ENCODE results near the gene HOPX.
A peak's percentile ranks its signal among the peaks of the same experiment; 100 is the strongest.
"Not testable (repeated sequence)": the region's sequence is repeated elsewhere in the genome, so short reads cannot be mapped to it uniquely, and the experiment has no call there.

The HOPX gene, protein sequence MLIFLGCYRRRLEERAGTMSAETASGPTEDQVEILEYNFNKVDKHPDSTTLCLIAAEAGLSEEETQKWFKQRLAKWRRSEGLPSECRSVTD

DNA sequence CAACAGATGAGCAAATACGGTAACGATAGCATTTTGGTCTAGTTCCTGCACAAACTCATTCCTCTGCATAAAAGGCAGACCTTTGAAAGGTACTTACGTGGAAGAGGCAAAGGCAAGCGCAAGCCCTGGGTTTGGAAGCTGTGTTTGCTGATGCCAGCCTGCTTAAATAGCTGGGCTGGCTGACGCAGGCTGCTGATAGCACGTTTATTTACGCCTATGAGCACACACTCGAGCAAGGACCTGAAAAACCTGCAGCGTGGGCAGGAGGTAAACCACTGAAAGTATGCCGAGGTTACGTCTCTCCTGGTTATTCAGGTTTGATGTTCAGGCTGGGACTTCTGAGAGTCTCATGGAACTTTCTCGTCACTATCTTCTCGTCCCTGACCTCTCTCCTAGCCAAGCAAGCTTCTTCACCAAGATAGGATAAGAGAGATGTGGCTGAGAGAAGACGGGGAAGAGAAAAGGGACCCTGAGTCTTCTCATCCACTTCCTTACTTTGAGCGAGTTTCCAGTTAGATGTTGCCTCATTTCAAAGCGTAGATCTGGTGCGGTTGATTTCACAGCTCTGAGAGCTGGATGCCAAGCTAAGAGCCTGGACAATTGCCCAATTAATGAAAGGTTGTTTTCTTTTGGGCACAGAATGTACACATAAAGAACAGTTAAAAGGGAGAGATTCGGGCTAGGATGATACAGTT, at the start of gene HOPX:
Gene HOPX, minus strand, starts transcription at position 139 of the 695 bp plus-strand sequence. CDS start 23,480 bp downstream, outside the sequence.
- peak; percentile 31 for DNase-seq (ENCODE audit: low spot score)

DNA sequence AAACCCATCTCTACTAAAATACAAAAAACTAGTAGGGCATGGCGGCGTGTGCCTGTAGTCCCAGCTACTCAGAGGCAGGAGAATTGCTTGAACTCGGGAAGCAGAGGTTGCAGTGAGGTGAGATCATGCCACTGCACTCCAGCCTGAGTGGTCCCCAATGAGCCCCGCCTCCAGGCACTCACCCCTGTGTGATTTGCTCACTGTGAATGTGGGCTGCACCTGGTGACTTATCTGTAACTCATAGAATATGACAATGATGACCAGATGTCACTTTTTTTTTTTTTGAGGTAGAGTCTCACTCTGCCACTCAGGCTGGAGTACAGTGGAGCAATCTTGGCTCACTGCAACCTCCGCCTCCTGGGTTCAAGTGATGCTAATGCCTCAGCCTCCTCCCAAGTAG, 49.0 kb upstream of the HOPX start:
- no peak for DNase-seq (ENCODE audit: low spot score)

DNA sequence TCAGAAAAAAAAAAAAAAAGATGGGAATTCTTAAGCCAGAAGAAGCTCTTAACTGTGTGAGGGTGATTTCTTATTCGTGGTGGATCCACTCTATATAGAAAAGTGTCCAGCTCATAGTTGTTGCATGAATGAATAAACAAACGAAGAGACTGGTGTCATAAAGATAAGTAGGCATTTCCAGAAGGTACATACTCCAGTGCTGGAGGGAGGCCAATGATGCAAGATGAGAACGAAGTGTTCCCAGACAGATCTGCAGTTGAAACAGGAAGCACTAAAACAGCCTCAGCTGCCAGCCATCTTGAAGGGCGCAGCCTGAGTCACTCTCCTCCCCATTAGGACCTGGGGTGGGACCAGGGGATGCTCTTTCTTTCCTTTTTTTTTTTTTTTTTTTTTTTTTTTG, 47.4 kb upstream of the HOPX start:
- DNase-seq (ENCODE audit: low spot score) = no peak

DNA sequence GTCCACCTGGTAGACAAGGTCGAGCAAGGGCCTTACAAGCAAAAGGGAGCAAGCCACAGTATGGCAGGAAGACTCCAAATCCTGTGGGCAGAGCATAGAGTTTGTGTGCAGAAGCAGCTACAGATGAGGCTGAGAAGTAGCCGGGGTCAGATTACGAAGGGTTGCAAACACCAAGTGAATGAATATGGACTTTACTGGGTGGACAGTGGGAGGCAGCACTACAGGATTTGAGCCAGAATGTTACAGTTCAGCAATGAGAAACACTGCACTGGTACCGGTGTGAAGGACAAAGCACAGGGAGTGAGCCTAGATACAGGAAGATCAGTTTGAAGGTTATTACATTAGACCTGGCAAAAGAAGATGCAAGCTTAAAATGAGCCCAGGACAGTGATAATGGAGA, 46.1 kb upstream of the HOPX start:
- DNase-seq (ENCODE audit: low spot score) = no peak

DNA sequence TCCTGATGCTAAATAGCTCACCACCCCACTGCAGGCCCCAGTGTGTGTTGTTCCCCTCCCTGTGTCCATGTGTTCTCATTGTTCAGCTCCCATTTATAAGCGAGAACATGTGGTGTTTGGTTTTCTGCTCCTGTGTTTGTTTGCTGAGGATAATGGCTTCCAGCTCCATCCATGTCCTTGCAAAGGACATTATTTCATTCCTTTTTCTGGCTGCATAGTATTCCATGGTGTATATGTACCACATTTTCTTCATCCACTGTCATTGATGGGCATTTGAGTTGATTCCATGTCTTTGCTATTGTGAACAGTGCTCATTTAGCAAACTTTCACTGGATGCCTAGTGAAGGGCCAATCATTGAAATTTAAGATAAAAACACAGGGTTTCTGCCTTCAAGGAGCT, 45.5 kb upstream of the HOPX start:
- not testable (repeated sequence) for DNase-seq (ENCODE audit: low spot score)

DNA sequence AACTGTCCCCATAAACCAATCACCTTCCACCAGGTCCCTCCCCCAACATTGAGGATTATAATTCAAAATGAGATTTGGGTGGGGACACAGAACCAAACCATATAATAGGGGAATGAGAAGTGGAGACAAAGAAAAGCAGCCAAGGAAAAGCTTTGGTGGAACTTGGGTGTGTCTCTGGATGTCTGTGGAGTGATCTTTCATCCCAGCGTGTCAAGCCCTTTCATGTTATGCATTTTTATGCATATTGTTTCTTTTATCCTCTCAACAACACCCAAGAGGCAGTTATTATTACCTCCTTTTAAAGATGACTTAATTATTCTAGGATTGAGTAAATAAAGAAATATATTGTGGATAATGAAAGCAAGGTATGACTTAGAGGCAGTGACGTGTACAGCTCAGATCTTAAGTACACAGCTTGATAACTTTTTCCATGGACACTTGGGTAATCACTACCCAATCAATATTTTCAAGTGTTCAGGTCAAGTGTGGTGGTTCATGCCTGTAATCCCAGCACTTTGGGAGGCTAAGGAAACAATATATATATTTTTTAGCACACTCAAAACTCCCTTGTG, 42.6 kb upstream of the HOPX start:
- DNase-seq (ENCODE audit: low spot score) = no peak

DNA sequence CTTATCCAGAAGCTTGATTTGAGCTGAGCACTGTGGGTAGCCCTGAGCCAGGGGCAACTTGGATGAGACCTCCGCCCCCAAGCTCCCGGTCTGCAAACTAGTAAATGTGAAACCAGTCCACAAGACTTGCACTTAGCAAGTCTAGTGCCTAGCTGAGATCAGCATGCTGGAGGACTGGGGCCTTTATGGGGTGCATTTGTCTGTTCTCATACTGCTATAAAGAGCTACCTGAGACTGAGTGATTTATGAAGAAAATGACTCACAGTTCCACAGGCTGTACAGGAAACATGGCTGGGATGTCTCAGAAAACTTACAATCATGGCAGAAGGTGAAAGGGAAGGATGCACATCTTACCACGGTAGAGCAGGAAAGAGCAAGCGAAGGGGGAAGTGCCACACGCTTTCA, 42.1 kb upstream of the HOPX start:
- no peak for DNase-seq (ENCODE audit: low spot score)

DNA sequence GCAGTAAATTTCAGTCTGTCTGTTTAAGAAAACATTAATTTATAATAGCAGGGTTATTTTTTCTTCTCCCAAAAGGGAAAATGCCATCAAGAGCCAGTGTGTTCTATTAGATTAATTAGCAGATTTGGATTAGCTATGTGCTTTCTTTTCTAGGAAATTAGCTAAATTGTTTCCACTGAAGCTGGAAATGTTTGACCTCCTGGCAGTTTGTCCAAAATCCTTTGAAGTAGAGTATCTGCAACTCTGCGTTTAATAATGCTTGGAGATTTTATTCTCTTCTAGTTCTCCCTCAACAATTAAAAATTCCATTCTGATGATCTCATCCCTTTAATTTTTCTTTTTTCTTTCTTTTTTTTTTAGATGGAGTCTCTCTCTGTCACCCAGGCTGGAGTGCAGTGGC, 27.1 kb upstream of the HOPX start:
- no peak for DNase-seq (ENCODE audit: low spot score)

DNA sequence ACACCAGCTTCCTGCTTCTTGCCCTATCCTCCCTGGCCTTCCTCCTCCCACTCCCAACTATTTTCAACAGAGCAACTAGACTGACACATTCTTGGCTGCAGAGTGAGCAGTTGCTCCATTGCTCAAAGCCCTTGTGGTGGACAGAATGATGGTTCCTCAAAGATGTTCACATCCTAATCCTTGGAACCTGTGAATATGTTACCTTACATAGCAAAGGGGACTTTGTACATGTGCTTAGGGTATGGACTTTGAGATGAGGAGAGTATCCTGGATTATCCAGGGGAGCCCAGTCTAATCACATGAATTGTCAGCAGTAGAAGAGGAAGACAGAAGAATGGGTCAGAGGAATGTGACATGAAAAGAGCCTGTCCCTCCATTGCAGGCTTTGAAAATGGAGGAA, 24.9 kb upstream of the HOPX start:
- DNase-seq (ENCODE audit: low spot score) = no peak

DNA sequence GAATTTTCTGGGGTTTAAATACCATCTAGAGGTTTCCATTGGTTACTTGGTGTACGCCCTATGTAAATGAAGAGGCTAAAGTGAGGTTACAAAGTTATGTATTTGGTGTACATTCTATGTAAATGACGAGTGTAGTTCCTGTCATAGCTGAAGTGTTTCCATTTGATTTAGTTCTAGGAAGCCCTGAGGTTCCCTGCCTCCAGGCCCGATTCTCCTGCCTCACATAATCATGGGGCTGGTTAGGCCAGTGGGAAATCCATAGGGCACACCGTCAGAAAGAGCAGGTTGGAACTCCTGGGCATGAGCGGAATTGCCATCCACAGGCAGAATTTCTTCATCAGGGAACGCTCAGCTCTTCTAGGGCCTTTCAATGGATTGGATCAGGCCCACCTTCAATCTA, 24.2 kb upstream of the HOPX start:
- DNase-seq (ENCODE audit: low spot score) = no peak

DNA sequence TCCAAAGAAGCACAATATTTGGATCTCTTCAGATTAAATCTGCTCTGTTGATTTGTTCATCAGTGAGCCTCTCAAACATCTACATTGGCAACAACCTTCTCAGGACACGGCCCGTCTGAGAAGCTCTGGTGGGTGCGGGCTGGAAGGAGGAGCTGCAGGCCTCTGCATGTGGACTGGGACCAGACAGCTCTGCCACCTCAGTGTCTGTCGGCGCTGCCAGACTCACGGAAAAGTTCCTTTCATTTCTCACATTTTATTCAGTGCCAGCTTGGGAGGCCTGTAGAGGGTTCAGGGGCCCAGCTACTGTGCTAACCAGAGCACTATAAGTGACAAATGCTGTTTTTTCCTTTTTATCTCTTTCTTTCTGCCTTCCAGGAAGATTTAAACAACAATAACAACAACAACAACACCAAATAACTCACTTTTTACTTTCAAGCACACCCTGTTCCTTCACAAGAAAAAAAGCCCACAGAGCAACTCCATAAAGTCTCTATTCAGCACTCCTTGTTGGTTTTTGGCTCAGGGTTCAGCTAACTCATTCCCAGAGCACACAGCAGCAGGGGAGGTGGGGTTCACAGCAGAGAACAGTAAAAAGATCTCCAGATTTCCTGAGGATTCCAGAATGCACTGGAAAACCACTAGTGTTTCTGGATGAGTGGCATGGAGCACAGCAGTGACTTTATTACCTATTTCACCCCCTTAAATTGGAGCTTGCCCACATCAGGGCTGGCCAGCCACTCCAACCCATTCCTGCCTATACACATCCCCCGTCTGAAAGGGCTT, 23.2 kb upstream of the HOPX start:
- no peak for DNase-seq (ENCODE audit: low spot score)

DNA sequence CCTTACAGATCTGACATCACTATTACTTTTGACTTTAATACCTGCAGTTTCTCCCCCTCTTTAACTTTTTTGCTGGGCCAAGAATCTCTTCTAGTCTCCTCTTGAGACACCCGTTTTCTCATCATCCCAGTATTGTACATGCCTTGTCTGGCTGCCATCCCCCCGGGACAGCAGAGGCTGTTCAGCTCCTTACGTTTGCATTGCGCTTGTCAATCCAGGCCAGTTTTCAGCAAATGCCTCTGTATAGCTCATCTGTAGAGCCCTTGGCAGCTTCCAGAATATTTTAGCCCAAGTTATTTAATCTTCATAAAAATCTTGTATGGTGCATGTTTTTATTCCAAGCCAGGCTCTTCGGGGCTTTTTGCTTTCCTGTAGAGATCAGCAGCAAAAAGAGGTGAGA, 22.3 kb upstream of the HOPX start:
- no peak for DNase-seq (ENCODE audit: low spot score)

DNA sequence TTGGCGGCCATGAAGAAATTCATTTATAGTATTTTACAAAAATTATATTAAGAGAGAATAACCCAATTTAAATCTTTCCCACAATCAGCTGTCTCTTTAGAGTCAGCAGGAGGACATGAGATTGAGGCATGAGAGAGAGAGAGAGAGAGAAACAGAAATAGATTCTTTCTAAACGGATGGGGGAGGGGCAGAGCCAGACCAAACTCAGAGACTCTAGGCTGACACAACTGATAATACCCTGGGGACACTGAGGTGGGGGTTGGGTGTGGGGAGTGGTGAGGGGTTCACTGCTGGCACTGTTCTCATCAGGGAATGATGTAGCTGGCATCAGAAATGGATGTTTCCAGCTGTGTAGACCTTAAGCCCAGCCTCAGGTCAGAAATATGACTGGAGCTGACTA, 20.5 kb upstream of the HOPX start:
- no peak for DNase-seq (ENCODE audit: low spot score)

DNA sequence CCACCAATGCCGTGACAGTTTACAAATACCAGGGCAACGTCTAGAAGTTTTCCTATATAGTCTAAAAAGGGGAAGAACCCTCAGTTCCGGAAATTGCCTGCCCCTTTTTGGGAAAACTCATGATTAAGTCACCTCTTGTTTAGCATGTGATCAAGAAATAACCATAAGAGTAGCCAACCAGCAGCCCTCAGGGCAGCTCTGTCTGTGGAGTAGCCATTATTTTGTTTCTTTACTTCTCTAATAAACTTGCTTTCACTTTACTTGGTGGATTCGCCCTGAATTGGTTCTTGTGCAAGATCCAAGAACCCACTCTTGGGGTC, 20.0 kb upstream of the HOPX start:
- no peak for DNase-seq (ENCODE audit: low spot score)

DNA sequence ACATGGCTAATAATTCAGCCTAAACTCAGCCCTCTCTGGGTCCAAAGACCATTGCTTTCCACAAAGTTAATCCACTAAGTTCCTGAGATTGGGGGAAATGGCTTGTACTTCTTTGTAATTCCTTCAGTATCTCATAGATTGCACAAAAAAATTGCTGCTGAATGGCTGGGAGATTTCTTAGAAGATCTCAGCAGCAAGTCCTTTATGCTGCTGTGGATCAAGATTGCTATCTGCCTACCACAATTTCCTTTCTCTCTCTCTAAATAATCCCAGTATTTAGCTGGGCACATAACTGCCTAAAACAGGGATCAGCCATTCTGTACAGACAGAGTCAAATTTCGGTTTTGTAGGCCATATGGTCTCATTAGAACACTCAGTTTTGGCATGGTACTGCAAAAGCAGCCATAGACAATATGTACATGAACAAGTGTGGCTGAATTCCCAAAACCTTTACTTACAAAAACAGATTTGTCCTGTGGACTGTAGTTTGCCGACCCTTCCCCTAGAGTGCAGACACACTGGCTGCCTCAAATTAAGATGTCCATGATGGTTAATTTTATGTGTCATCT, 18.5 kb upstream of the HOPX start:
- DNase-seq (ENCODE audit: low spot score) = no peak

DNA sequence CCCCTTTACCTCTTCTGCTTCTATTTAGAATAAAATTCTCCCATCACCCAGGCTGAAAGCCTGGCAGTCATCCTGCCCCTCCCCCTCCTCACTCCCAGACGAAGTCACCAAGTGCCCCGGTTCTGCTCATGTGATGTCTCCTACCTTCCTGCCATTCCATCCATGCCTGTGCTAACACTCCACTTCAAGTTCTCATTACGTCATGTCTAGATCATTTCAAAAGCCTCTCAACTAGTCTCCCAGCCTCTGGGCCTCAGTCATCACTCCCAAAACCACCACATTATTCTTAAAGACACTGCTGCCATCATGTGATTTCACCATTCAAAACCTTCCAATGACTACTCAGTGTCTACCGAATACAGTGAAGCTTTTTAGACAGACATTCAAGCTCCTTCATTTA, 17.2 kb upstream of the HOPX start:
- DNase-seq (ENCODE audit: low spot score) = no peak

DNA sequence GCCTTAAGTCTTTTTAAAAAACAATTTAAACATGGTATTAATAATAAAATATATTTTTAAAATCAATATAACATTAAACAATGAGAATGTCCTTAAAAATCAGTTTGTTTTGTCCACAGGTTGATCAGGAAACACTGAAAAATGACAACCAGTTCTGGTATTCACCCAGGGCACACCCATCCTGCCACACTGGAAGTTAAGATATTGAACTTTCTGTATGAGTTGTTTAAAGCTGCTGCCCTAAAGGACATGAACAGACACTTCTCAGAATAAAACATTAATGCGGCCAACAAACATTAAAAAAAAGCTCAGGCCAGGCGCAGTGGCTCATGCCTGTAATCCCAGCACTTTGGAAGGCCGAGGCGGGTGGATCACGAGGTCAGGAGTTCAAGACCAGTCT, 15.0 kb upstream of the HOPX start:
- DNase-seq (ENCODE audit: low spot score) = no peak

DNA sequence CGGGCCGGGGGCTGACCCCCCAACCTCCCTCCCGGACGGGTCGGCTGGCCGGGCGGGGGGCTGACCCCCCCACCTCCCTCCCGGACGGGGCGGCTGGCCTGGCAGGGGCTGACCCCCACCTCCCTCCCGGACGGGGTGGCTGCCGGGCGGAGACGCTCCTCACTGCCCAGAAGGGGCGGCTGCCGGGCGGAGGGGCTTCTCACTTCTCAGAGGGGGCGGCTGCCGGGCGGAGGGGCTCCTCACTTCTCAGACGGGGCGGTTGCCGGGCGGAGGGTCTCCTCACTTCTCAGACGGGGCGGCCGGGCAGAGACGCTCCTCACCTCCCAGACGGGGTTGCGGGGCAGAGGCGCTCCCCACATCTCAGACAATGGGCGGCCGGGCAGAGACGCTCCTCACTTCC, 12.4 kb upstream of the HOPX start:
- DNase-seq (ENCODE audit: low spot score) = not testable (repeated sequence)

DNA sequence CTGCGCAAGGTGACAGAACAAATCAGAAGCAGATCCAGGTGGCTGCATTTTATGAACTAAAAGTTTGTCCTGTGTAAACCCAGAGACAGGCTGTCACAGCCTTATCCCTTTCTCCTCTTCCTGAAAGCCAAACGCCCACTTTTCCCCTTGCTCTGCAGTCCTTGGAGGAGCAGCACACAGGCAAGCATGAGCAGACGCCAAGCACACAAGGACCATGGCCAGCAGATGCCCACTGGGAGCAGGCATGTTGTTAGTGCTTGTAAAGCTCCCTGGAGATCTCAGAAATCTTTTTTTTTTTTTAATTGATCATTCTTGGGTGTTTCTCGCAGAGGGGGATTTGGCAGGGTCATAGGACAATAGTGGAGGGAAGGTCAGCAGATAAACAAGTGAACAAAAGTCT, 11.5 kb upstream of the HOPX start:
- no peak for DNase-seq (ENCODE audit: low spot score)

DNA sequence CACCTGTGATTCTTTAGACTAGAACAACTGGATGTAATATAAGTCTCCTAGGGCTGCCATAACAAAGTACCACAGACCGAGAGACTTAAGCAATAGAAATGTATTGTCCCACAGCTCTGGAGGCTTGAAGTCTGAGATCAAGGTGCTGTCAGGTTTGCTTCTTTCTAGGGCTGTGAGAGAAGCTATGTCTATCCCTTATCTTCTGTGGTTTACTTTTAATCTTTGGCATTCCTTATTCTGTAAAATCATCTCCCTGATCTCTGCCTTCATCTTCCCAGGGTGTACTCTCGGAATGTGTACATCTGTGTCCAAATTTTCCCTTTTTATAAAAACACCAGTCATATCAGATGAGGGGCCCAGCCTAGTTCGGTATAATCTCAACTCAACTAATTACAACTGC, 10.3 kb upstream of the HOPX start:
- no peak for DNase-seq (ENCODE audit: low spot score)

DNA sequence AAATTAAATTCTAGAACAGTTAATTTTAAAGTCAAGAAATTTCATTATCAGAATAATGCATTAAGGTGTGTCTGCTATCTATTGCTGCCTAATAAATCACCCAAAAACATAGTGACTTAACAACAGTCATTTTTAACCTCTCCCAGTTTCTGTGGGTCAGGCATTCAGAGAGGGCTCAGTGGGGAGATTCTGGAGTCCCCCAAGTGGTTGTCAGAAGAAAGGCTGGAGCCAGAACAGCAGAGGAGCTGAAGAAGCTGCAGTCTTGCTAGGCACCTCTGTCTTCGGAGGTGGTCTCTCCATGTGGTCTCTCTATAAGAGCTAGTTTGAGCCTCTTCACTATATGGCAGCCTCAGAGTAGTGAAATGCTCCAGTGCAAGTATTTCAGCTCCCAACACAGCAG, 9.3 kb upstream of the HOPX start:
- no peak for DNase-seq (ENCODE audit: low spot score)

DNA sequence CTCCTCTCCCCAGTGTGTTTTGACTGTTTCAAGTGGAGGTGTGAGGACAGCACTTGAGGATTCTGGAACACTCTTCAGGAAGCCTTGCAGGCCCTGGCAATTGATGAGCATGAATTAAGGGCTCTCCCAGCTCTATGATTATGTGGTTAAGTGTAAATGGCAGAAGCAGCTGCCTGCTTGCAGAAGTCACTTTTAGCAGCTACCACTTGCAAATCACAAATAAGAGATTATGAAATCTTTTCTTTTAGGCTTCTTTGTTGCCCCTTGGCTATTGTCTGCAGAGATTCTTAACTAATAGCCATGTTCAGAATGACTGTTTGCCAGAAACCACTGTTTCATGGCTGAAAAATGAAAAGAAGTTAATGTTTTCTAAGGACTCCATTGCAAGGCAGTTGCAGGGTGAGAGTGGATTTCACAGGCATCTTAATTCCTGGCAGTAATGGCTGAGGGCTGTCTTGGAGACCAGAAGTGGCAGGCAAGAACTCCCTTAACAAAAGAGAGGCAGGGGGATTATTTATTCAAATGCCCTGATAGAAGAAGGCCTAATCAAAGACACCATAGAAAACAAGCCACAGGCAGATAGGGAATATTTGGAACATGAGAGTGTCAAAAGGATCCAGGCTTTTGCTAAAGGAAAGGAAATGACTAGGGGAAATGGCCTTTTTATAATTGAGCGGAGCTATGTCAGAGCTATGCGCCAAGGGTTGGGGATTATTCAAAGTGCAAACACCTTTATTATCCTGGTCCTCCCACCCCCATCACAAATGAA, 8.3 kb upstream of the HOPX start:
- no peak for DNase-seq (ENCODE audit: low spot score)
